ENCODE measurements around the gene SYT2.

DNA sequence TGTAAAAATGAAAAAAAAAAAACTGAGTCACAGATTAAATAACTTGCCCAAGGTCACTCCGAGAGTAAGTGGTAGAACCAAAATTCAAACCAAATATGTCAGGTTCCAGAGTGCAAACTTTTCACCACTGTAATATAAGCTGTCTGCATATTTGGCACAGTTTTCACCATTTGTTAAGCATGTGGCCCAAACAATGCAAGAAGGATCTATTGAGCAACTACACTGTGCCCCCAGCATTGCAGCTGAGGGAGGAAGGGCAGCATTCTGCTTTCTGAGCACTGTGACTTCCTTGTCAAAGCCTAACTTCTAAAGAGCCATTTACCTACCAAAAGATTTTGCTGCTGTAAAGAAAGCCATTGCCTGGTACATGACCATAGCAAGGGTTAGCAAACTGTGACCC, 133.4 kb downstream of the SYT2 start:
- TF ChIP-seq, protein P1, sequence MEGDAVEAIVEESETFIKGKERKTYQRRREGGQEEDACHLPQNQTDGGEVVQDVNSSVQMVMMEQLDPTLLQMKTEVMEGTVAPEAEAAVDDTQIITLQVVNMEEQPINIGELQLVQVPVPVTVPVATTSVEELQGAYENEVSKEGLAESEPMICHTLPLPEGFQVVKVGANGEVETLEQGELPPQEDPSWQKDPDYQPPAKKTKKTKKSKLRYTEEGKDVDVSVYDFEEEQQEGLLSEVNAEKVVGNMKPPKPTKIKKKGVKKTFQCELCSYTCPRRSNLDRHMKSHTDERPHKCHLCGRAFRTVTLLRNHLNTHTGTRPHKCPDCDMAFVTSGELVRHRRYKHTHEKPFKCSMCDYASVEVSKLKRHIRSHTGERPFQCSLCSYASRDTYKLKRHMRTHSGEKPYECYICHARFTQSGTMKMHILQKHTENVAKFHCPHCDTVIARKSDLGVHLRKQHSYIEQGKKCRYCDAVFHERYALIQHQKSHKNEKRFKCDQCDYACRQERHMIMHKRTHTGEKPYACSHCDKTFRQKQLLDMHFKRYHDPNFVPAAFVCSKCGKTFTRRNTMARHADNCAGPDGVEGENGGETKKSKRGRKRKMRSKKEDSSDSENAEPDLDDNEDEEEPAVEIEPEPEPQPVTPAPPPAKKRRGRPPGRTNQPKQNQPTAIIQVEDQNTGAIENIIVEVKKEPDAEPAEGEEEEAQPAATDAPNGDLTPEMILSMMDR (IDR thresholded peaks at IDR 0.05 in 8 of 11, conservative IDR thresholded peaks at IDR 0.05 in 3 of 11) = no peak
- TF ChIP-seq POLR2A (IDR thresholded peaks at IDR 0.05) (no peak), POLR2AphosphoS5 (IDR thresholded peaks at IDR 0.05) (peak in 1 of 3 donors; percentile 14)

Data from spleen (tissue), 7 donors.